Activated CD8-positive, alpha-beta memory T cell treated with anti-CD3 and anti-CD28 coated beads, Interleukin-2, amount 50 U/mL, for 48 hours (primary cell): Measurements from ENCODE around the gene SENP6.
A peak's percentile ranks its signal among the peaks of the same experiment; 100 is the strongest.
"Not testable (repeated sequence)": the region's sequence is repeated elsewhere in the genome, so short reads cannot be mapped to it uniquely, and the experiment has no call there.

ENCODE experiments used
- DNase-seq: peaks from one replicate; pipeline ENCODE4 v3.0.0-alpha.2; 2020

SENP6 gene

GRCh38 chr6:75601304-75602245 lies at the start of gene SENP6:
Gene SENP6, plus strand, starts transcription at chr6:75601880. Its CDS starts 645 bp downstream, at chr6:75602525.
- DNase-seq, result peak; percentile 87

- no peak for DNase-seq
Observed at GRCh38 chr6:75556240-75556639, 45.4 kb upstream of the SENP6 start.

DNA sequence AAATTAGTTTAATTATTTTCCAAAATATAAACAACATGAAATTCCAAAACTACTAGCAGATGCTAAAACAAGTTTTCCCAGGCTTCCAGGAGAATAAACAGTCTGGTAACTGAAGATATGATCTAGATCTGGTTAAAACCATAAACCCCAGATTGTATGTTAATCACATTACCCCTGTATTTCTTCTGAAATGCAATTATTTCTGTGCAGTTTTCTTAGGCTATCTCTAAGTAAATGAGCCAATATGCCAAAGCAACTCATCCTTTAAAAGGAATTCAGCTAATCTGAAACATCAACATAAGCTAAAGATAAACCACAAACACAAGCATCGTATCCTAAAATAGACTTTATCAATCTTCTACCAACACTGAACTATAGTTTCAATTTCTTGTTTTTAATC lies 44.6 kb upstream of the SENP6 start:
- DNase-seq, result no peak

DNA sequence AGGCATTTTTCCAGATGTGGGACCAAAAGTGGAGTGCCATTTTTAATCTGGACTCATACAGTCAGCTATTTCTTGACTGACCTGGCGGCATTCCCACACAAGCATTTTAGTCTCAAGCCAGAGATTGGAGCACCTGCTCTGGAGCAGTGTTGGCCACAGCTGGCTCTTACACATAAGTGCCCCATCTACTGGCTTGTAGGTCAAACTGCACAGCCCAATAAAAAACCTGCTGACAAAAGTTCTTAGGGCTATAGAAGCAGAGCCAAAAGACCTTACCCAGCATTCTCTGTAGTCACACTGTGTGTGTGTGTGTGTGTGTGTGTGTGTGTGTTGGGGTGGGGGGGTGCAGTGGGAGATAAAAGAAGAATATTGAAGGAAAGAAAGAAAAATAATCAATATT lies 38.6 kb upstream of the SENP6 start:
- no peak for DNase-seq

DNA sequence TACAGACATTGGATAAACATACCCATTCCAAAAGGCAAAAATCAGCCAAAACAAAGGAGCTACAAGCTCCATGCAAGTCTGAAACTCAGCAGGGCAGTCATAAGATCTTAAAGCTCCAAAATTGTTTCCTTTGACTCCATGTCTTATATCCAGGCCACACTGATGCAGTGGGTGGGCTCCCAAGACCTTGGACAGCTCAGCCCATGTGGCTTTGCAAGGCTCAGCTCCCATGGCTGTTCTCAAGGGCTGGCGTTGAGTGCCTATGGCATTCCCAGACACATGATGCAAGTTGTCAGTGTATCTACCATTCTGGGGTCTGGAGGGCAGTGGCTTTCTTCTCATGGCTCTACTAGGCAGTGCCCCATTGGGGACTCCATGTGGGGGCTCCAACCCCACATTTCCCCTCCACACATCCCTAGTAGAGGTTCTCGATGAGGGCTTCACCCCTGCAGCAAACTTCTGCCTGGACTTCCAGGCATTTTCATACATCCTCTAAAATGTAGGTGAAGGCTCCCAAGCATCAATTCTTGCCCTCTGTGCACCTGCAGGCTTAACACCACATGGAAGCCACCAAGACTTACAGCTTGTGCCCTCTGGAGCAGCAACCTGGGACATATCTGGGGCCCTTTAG lies 35.4 kb upstream of the SENP6 start:
- no peak for DNase-seq

DNA sequence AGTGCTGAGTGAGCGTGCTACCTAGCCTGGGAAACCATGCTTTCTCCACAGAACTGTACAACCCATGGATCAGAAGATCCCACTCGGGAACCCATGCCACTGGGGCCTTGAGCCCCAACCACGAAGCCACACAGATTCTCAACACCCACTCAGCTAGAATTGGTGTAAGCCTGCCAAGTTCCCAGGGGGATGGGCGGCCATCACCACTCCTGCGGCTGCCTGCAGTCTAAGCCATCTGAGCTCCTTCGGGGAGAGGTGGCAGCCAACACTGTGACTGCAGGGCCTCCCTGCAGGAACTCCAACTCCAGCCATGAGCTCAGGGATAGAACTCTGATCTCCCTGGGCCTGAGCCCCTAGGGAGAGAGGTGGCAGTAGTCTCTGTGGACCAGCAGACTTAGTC lies 33.6 kb upstream of the SENP6 start:
- no peak for DNase-seq

DNA sequence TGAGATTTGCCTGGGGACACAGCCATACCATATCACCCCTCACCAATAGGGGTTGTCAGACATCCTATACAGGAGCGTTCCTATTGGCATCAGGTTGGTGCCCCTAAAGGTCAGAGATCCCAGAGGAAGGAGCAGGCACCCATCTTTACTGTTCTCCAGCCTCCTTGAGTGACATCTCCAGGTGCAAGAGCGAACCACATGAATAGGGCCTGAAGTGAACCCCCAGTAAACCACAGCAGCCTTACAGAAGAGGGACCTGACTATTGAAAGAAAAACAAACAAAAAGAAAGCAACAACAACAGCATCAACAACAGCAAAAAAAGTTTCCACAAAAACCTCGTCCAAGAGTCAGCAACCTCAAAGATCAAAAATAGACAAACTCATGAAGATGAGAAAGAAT lies 32.7 kb upstream of the SENP6 start:
- DNase-seq, result no peak

DNA sequence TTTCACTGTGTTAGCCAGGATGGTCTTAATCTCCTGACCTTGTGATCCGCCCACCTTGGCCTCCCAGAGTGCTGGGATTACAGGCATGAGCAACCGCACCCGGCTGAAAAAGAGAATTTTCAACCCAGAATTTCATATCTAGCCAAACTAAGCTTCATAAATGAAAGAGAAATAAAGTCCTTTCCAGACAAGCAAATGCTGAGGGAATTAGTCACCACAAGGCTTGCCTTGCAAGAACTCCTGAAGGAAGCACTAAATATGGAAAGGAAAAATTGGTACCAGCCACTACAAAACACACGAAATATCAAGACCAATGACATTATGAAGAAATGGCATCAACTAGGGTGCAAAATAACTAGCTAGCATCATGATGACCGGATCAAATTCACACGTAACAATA lies 31.0 kb upstream of the SENP6 start:
- not testable (repeated sequence) for DNase-seq

GRCh38 chr6:75572072-75572471 lies 29.6 kb upstream of the SENP6 start:
- no peak for DNase-seq

- no peak for DNase-seq
Observed at GRCh38 chr6:75579951-75580350, 21.7 kb upstream of the SENP6 start.

GRCh38 chr6:75581231-75581630 lies 20.4 kb upstream of the SENP6 start:
- no peak for DNase-seq

DNA sequence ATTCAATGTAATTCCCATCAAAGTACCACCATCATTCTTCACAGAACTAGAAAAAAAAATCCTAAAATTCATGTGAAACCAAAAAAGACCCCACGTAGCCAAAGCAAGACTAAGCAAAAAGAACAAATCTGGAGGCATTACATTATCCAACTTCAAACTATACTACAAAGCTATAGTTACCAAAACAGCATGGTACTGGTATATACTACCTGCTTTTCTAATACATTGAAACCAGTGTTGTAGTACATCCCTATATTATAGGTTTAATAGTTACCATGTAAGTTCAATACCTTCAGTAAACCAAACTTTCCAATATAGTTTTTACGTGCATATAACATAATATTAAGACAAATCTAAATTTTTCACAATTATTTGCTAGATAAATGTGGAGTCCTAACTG lies 17.1 kb upstream of the SENP6 start:
- DNase-seq, result not testable (repeated sequence)

GRCh38 chr6:75588948-75589347 lies 12.7 kb upstream of the SENP6 start:
- DNase-seq, result no peak

- no peak for DNase-seq
Observed at GRCh38 chr6:75590370-75590769, 11.3 kb upstream of the SENP6 start.

DNA sequence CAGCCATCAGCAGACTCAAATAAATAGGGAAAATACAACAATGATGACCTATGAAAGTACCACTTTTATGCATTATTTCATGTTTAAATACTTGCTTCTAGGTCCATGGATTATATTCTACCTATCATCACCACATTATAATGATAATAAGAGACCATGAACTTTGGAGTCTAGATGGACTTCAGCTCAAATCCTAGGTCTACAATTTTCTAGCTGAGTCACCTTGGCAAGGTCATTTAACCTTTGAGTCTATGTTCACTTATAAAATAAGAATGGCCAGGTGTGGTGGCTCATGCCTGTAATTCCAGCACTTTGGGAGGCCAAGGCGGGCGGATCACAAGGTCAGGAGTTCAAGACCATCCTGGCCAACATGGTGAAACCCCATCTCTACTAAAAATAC lies 5.3 kb upstream of the SENP6 start:
- not testable (repeated sequence) for DNase-seq

- DNase-seq, result no peak
Observed at GRCh38 chr6:75600768-75601167, 912 bp upstream of the SENP6 start.

DNA sequence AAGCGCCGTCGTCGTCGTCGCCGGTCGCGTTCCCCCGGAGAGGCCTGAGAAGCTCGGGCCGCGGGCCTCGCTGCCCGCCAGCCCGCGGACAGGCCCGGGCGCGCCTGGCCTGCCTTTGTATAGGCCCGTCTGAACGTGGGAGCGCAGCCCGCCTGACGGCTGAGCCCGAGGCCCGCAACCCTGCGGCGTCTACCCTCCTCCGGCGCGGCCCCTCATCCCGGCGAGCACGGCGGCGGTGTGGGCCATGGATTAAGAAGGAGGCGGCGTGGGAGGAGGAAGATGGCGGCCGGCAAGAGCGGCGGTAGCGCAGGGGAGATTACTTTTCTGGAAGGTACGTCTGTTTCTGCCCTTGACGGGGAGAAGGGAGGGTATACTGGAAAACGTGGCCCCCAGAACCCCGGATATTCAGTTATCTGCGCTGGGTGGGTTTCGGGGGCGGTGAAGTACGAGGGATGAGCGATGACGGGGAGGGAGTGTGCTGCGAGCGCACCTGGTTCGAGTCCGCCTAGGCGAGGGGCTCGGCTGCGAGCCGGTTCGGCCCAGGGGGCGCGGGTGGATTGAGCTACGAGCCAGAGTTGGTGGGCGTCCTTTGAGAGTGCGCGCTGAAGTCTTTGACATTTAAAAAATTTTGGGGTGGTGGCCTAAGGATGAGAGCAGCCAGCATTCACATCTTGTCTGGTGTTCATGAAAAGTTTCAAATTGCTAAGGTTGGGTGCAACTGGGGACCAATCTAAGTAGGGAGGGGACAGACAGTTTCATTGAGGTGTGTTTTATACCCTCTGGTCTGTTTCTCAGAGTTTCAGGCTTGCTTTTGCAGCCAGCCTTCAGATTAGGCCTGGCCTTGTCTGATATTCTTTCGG lies 796 bp downstream of the SENP6 start:
- DNase-seq, result peak; percentile 80

DNA sequence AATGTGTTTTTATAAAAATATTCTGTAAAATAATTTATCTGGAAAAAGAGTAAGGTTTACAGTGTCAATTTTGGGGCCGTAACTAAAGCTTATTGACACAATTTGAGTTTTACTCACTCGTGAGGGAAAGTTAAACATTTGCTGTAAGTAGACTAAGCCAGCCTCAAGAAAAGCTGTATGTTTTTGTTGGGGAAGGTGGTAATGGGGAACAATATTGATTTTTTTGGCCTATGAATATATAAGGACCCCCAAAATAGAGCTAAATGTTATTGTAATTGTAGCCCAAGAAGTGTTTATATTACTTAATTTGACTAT lies 1.4 kb downstream of the SENP6 start:
- no peak for DNase-seq

- DNase-seq, result no peak
Observed at GRCh38 chr6:75604294-75604693, 2.6 kb downstream of the SENP6 start.

DNA sequence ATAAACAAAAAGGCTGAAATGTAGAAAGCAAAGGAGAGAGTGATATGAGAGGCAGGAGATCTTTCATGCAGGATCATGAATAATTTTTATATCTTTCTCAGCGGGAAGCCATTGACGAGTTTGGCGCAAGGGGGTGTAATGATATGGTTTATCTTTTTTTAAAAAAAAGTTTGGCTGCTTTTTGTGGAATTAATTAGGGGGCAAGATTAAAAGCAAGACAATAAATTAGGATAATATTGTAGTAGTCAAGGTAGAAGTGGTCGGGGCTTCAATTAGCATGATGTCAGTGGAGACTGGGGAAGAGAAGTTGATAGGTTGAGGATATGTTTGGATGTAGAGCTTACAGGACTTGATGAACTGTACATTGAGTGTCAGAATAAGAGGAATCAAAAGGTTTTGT lies 4.0 kb downstream of the SENP6 start:
- DNase-seq, result no peak

DNA sequence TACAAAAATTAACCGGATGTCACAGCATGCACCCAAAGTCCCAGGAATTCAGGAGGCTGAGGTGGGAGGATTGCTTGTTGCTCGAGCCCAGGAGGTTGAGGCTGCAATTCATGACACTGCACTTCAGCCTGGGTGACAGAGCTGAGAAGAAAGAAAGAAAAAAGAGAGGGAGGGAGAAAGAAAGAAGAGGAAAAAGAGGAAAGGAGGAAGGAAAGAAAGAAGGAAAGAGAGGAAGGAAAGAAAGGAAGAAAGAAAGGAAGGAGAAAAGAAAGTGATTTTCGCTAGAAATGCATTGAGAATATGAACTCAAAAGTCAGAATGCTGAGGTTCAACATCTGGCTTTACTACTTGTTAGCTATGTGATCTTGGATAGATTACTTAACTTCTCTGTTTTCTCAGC lies 6.6 kb downstream of the SENP6 start:
- DNase-seq, result no peak

DNA sequence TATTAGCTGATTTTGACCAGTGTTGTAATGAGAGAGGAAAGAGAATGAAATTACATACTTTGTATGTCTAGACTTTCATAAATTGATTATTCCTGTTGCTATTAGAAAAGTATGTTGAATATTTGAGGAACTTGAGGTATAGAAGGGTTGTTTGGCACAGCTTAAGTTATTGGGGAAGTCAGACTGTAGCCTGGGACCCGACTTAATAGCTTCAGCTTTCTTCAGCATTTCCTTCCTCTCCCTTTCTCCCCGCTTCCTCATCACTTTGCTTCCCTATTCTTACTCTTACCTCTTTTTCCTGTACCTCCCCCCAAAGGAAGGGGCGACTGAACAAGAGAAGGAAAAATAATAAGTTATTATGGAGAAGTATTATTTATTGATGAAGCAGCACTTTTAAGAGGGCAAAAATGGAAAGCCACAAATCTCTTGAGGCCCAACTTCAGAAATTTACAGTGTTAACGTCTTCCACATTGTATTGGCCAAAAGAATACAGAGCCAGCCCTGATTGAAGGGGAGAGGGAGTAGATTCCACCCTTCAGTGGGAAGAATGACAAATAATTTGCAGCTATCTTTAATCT lies 7.4 kb downstream of the SENP6 start:
- no peak for DNase-seq
